NCI-H82 treated with DMSO at 0.1 percent for 48 hours (cell line): ENCODE results near the gene IFIT1.
"Not testable (repeated sequence)": the region's sequence is repeated elsewhere in the genome, so short reads cannot be mapped to it uniquely, and the experiment has no call there.

Experiments used
- DNase-seq: peaks from one replicate; lab custom pipeline; 2025; ENCODE audit not compliant: unreplicated experiment; lab: John Stamatoyannopoulos, UW

IFIT1 gene

GRCh38 chr10:89427629-89428028 lies 35.2 kb downstream of the IFIT1 start:
- DNase-seq: no peak

- DNase-seq: no peak
These were observed 36.5 kb downstream of the IFIT1 start for GRCh38 chr10:89428877-89429276.

- DNase-seq: no peak
These were observed 39.6 kb downstream of the IFIT1 start for GRCh38 chr10:89431977-89432376.

GRCh38 chr10:89438525-89438924 lies 46.1 kb downstream of the IFIT1 start:
- DNase-seq: no peak

- DNase-seq: no peak
These were observed 48.0 kb downstream of the IFIT1 start for GRCh38 chr10:89440226-89441009.

- DNase-seq: no peak
These were observed 49.9 kb downstream of the IFIT1 start for GRCh38 chr10:89442289-89442688.

GRCh38 chr10:89444819-89445218 lies 52.4 kb downstream of the IFIT1 start:
- DNase-seq: not testable (repeated sequence)

- no peak for DNase-seq
These were observed 58.5 kb downstream of the IFIT1 start for GRCh38 chr10:89450901-89451300.

- DNase-seq: no peak
These were observed 59.8 kb downstream of the IFIT1 start for GRCh38 chr10:89452193-89452592.

- no peak for DNase-seq
These were observed 62.3 kb downstream of the IFIT1 start for GRCh38 chr10:89454561-89455347.
